H1 (cell line): ENCODE results near the gene HOATZ. TPM values are rescaled to one million over a fixed set of nuclear protein-coding genes. Genes with fewer than 3 reads are reported as not detected.

ENCODE experiments used
- CTCF ChIA-PET: fragments of 300-600 bp; sonication (Branson Sonifier 250); formaldehyde crosslinking; loops from one replicate; lab custom pipeline; 2021; ENCODE audit not compliant: partially characterized antibody; lab: Charles Lee
- POLR2A ChIA-PET: fragments of 300-600 bp; sonication (Branson Sonifier 250); formaldehyde crosslinking; loops from one replicate; lab custom pipeline; 2021; ENCODE audit warnings: inconsistent platforms; ENCODE audit not compliant: partially characterized antibody; lab: Charles Lee
- DNase-seq, 2 experiments: peaks; one replicate each; pipeline versions ENCODE4 v3.0.0 to v3.0.0-alpha.2; 2010 to 2022; ENCODE audit warnings: low spot score in 2 of 2, low read depth in 1 of 2, mixed read lengths in 1 of 2
- FAIRE-seq: peaks from 2 replicates; lab custom pipeline; 2011; peaks lifted over from hg19 to GRCh38; lab: Jason Lieb, UNC
- H2AFZ ChIP-seq: 2 replicates; pipeline ENCODE4 v1.8.1; 2012; ENCODE audit warnings: low read length, inconsistent platforms
- H2AK5ac ChIP-seq: 2 replicates; pipeline ENCODE4 v1.6.1; 2013; ENCODE audit warnings: low read depth, low read length
- H2BK120ac ChIP-seq: replicated peaks from 2 replicates; pipeline ENCODE3; 2013; ENCODE audit warnings: low read depth, low read length, inconsistent platforms
- H2BK12ac ChIP-seq: 2 replicates; pipeline ENCODE4 v1.6.1; 2013; ENCODE audit warnings: low read depth, low read length
- H2BK15ac ChIP-seq: 2 replicates; pipeline ENCODE4 v1.6.1; 2013; ENCODE audit warnings: low read length
- H2BK20ac ChIP-seq: 2 replicates; pipeline ENCODE4 v1.6.1; 2013; ENCODE audit warnings: low read length
- H2BK5ac ChIP-seq: 2 replicates; pipeline ENCODE4 v1.6.1; 2013; ENCODE audit warnings: low read depth, low read length
- H3K14ac ChIP-seq: 2 replicates; pipeline ENCODE4 v1.6.1; 2013; ENCODE audit warnings: inconsistent platforms; ENCODE audit not compliant: insufficient read length
- H3K18ac ChIP-seq: 2 replicates; pipeline ENCODE4 v1.6.1; 2013; ENCODE audit warnings: low read length; ENCODE audit errors: extremely low read depth
- H3K23ac ChIP-seq: 2 replicates; pipeline ENCODE4 v1.6.1; 2013; ENCODE audit warnings: inconsistent platforms; ENCODE audit not compliant: insufficient read length
- H3K23me2 ChIP-seq: 2 replicates; pipeline ENCODE4 v1.6.1; 2013; ENCODE audit warnings: low read depth, low read length
- H3K27ac ChIP-seq: 2 replicates; pipeline ENCODE4 v1.6.1; 2011; ENCODE audit warnings: low read depth, low read length, inconsistent platforms
- H3K27me3 ChIP-seq, 4 experiments: replicated peaks in 1 of 4; 1 replicate in 1 of 4; 2 replicates in 3 of 4; pipeline versions ENCODE4 v1.6.1 to v1.8.1; 2011 to 2013; ENCODE audit warnings: low read length in 3 of 4, mild to moderate bottlenecking in 3 of 4, inconsistent platforms in 2 of 4, mixed read lengths in 2 of 4, moderate library complexity in 1 of 4; ENCODE audit not compliant: control insufficient read depth in 3 of 4, insufficient read depth in 3 of 4; ENCODE audit errors: extremely low read depth in 1 of 4
- H3K36me3 ChIP-seq, 4 experiments: 2 replicates each; pipeline versions ENCODE4 v1.6.1 to v1.8.1; 2011 to 2013; ENCODE audit warnings: mild to moderate bottlenecking in 4 of 4, low read length in 3 of 4, moderate library complexity in 2 of 4, control low read depth in 1 of 4, inconsistent platforms in 1 of 4; ENCODE audit not compliant: insufficient read depth in 4 of 4, control insufficient read depth in 2 of 4
- H3K4ac ChIP-seq: replicated peaks from 2 replicates; pipeline ENCODE3; 2013; ENCODE audit warnings: low read length, low read depth, mixed read lengths, inconsistent platforms; ENCODE audit not compliant: insufficient read length
- H3K4me1 ChIP-seq, 4 experiments: replicated peaks in 1 of 4; 1 replicate in 1 of 4; 2 replicates in 3 of 4; pipeline versions ENCODE4 v1.6.1 to v1.8.1; 2011 to 2013; ENCODE audit warnings: low read length in 3 of 4, inconsistent platforms in 2 of 4, mixed read lengths in 1 of 4; ENCODE audit not compliant: insufficient read depth in 4 of 4, control insufficient read depth in 3 of 4
- H3K4me2 ChIP-seq, 2 experiments: 2 replicates each; pipeline versions ENCODE4 v1.6.1 to v1.8.1; 2011 to 2013; ENCODE audit warnings: low read depth in 2 of 2, low read length in 2 of 2, control low read depth in 1 of 2, inconsistent platforms in 1 of 2, mild to moderate bottlenecking in 1 of 2; ENCODE audit not compliant: insufficient read depth in 1 of 2
- H3K4me3 ChIP-seq, 4 experiments: fragments of 200-600, 300-600 bp in 1 of 4; sonication (generic), shearing (Covaris generic), sonication (Bioruptor Twin) in 1 of 4; 2 replicates each; pipeline versions ENCODE4 v1.5.1 to v1.8.1; 2011 to 2016; ENCODE audit warnings: low read length in 4 of 4, low read depth in 3 of 4, control low read depth in 2 of 4, inconsistent platforms in 2 of 4, mild to moderate bottlenecking in 2 of 4, mixed read lengths in 1 of 4, moderate library complexity in 1 of 4; ENCODE audit not compliant: insufficient read depth in 2 of 4; ENCODE audit errors: extremely low read depth in 1 of 4
- H3K56ac ChIP-seq: replicated peaks from 2 replicates; pipeline ENCODE3; 2013; ENCODE audit warnings: low read depth, mild to moderate bottlenecking, mixed read lengths, low read length, inconsistent platforms; ENCODE audit not compliant: insufficient read length
- H3K79me1 ChIP-seq: 2 replicates; pipeline ENCODE4 v1.6.1; 2013; ENCODE audit warnings: low read depth, low read length, control low read depth
- H3K79me2 ChIP-seq, 2 experiments: 2 replicates each; pipeline versions ENCODE4 v1.6.1 to v1.8.1; 2012 to 2013; ENCODE audit warnings: low read length in 2 of 2, mild to moderate bottlenecking in 2 of 2, inconsistent platforms in 1 of 2; ENCODE audit not compliant: insufficient read depth in 2 of 2, control insufficient read depth in 1 of 2
- H3K9ac ChIP-seq, 4 experiments: replicated peaks in 1 of 4; 1 replicate in 1 of 4; 2 replicates in 3 of 4; pipeline versions ENCODE4 v1.6.1 to v1.8.1; 2011 to 2013; ENCODE audit warnings: low read depth in 3 of 4, low read length in 3 of 4, control low read depth in 2 of 4, mild to moderate bottlenecking in 2 of 4, moderate library complexity in 2 of 4, inconsistent platforms in 1 of 4; ENCODE audit errors: extremely low read depth in 1 of 4
- H3K9me3 ChIP-seq, 2 experiments: 2 replicates each; pipeline versions ENCODE4 v1.6.1 to v1.8.1; 2012 to 2013; ENCODE audit warnings: mild to moderate bottlenecking in 2 of 2, moderate library complexity in 2 of 2, control low read depth in 1 of 2, inconsistent platforms in 1 of 2, low read depth in 1 of 2, low read length in 1 of 2, mixed read lengths in 1 of 2; ENCODE audit not compliant: insufficient read depth in 2 of 2
- H4K20me1 ChIP-seq, 2 experiments: replicated peaks in 1 of 2; 2 replicates each; pipeline versions ENCODE3 to v1.8.1; 2011 to 2013; ENCODE audit warnings: inconsistent platforms in 2 of 2, low read length in 2 of 2, mild to moderate bottlenecking in 1 of 2; ENCODE audit not compliant: insufficient read depth in 2 of 2, control insufficient read depth in 1 of 2
- H4K5ac ChIP-seq: 2 replicates; pipeline ENCODE4 v1.6.1; 2013; ENCODE audit warnings: low read length, low read depth, mixed read lengths, inconsistent platforms; ENCODE audit not compliant: insufficient read length
- H4K8ac ChIP-seq: 2 replicates; pipeline ENCODE4 v1.8.0; 2013; ENCODE audit warnings: mild to moderate bottlenecking, moderate library complexity, low read length, inconsistent platforms; ENCODE audit not compliant: insufficient read depth; ENCODE audit errors: extremely low read depth
- H4K91ac ChIP-seq: replicated peaks from 2 replicates; pipeline ENCODE3; 2013; ENCODE audit warnings: low read length, mixed read lengths, inconsistent platforms; ENCODE audit not compliant: insufficient read length
- WGBS, 2 experiments: shearing (Covaris generic) in 1 of 2; methylation state at CpG; one replicate each; pipeline versions ENCODE4 v1.1.6 to v1.1.7; 2013 to 2015; ENCODE audit warnings: low lambda C conversion rate in 2 of 2, mixed read lengths in 2 of 2, inconsistent platforms in 1 of 2, low coverage in 1 of 2, missing lambda C conversion rate in 1 of 2; ENCODE audit not compliant: insufficient replicate concordance in 2 of 2, insufficient coverage in 1 of 2, insufficient read length in 1 of 2; ENCODE audit errors: extremely low coverage in 1 of 2, missing lambda C conversion rate in 1 of 2; 5-methylcytosine and 5-hydroxymethylcytosine counted together
- polyA plus RNA-seq, 7 experiments: library from polyadenylated mRNA; depleted of rRNA in 3 of 7; stranded (reverse) in 5 of 7; unstranded in 2 of 7; fragments of >200 nt in 5 of 7; fragments of 200-250 nt in 2 of 7; gene quantifications; 1 replicate in 5 of 7; 2 replicates in 1 of 7; 4 replicates in 1 of 7; pipeline versions ENCODE4 v1.2.1 to v1.2.3, GENCODE V29; 2011 to 2013; ENCODE audit warnings: missing spikeins in 2 of 7, mixed read lengths in 2 of 7
- total RNA-seq: library from RNA; stranded (reverse); fragmentation: NEBNext Ultra II Directional; extraction: Animal tissue kit (Norgen Biotek cat#: 25700); gene quantifications from 2 replicates; pipeline ENCODE4 v1.2.1, GENCODE V29; 2021

The HOATZ gene
- total and polyA plus RNA-seq, 2 of the 8 experiments (the other 6 are each of a cell fraction or from before 2014, with no cell fraction given): not detected

- CTCF ChIA-PET: no interaction called here
- Histone ChIP-seq H3K4me1 (peaks cover 0 to 10% (median 6%) of the 10 kb centered on the region in 4 experiments; a peak in 5 of 7 replicates), H4K5ac (no peak overlapping the region), H2BK20ac (no peak overlapping the region), H2BK15ac (no peak overlapping the region), H3K18ac (no peak overlapping the region), H3K14ac (no peak overlapping the region), H3K9ac (no peak overlapping the region), H4K91ac (no peak overlapping the region), H3K4me3 (no peak overlapping the region), H3K9me3 (no peaks in the 10 kb centered on the region), H2AK5ac (no peak overlapping the region), H4K20me1 (no peaks in the 10 kb centered on the region), H2BK12ac (no peak overlapping the region), H3K4me2 (no peak overlapping the region; a peak in 1 of 4 replicates), H3K79me1 (no peaks in the 10 kb centered on the region), H4K8ac (no peak overlapping the region), H2BK120ac (no peak overlapping the region), H3K23me2 (peaks cover 9% of the 10 kb centered on the region; the same call in 1 of the 2 replicates), H3K4ac (no peak overlapping the region), H3K27ac (no peak overlapping the region), H2AFZ (no peak overlapping the region), H3K56ac (no peak overlapping the region), H3K27me3 (peaks cover 11 to 38% (median 26%) of the 10 kb centered on the region in 4 experiments), H3K23ac (no peak overlapping the region), H2BK5ac (no peak overlapping the region), H3K36me3 (no peaks in the 10 kb centered on the region), H3K79me2 (no peaks in the 10 kb centered on the region)
- POLR2A ChIA-PET: no interaction called here
- WGBS, 2 experiments: 80% methylated on average over 2 of the region's 2 CpGs; no CpG with 5 or more reads in 1 of the 2 experiments
- no peak for FAIRE-seq
- DNase-seq: no peak
These were observed 1.0 kb downstream of the HOATZ start for GRCh38 chr11:111515591-111515990.
